GM21381 (cell line): ENCODE data around the gene KCNC3.

Source experiments
- ATAC-seq: cut with Tn5 transposase; IDR thresholded peaks from one replicate; pipeline ENCODE4 v1.9.1; 2021; ENCODE audit warnings: mild to moderate bottlenecking, moderate library complexity; ENCODE audit not compliant: unreplicated experiment

Gene KCNC3

GRCh38 chr19:50312967-50313811 is 16.0 kb downstream of the KCNC3 start:
- ATAC-seq: no peak

GRCh38 chr19:50311723-50312635 is 17.2 kb downstream of the KCNC3 start:
- no peak for ATAC-seq

GRCh38 chr19:50310759-50311465 is 18.3 kb downstream of the KCNC3 start:
- ATAC-seq: no peak

- ATAC-seq: no peak
Measured at GRCh38 chr19:50309396-50310125, 19.6 kb downstream of the KCNC3 start.

- ATAC-seq: no peak
Measured at GRCh38 chr19:50308991-50309390, 20.2 kb downstream of the KCNC3 start.

GRCh38 chr19:50303558-50303957 is 25.6 kb downstream of the KCNC3 start:
- ATAC-seq: no peak

GRCh38 chr19:50301607-50301971 is 27.6 kb downstream of the KCNC3 start:
- ATAC-seq: no peak

GRCh38 chr19:50300814-50301606 is 28.2 kb downstream of the KCNC3 start:
- ATAC-seq: no peak

GRCh38 chr19:50300051-50300450 is 29.1 kb downstream of the KCNC3 start:
- ATAC-seq: no peak

- ATAC-seq: no peak
Measured at GRCh38 chr19:50293263-50294004, 35.7 kb downstream of the KCNC3 start.

- no peak for ATAC-seq
Measured at GRCh38 chr19:50292216-50292827, 36.9 kb downstream of the KCNC3 start.

GRCh38 chr19:50290775-50291174 is 38.4 kb downstream of the KCNC3 start:
- no peak for ATAC-seq

- no peak for ATAC-seq
Measured at GRCh38 chr19:50290011-50290410, 39.2 kb downstream of the KCNC3 start.

- no peak for ATAC-seq
Measured at GRCh38 chr19:50288954-50289353, 40.2 kb downstream of the KCNC3 start.

- no peak for ATAC-seq
Measured at GRCh38 chr19:50287331-50287730, 41.8 kb downstream of the KCNC3 start.

GRCh38 chr19:50286443-50286842 is 42.7 kb downstream of the KCNC3 start:
- no peak for ATAC-seq

GRCh38 chr19:50285833-50286232 is 43.3 kb downstream of the KCNC3 start:
- no peak for ATAC-seq

- ATAC-seq: no peak
Measured at GRCh38 chr19:50281491-50281890, 47.7 kb downstream of the KCNC3 start.

GRCh38 chr19:50280983-50281382 is 48.2 kb downstream of the KCNC3 start:
- ATAC-seq: no peak
